Neural cell (in vitro differentiated cells): ENCODE results near the gene PAGE5. TPM values are rescaled to one million over a fixed set of nuclear protein-coding genes. Genes with fewer than 3 reads are reported as not detected.

ENCODE experiments used
- H2AFZ ChIP-seq: fragments of 200-600, 300-800 bp; sonication (generic), shearing (Covaris generic); 2 replicates; pipeline ENCODE4 v1.6.0; 2014; ENCODE audit warnings: low read depth, mild to moderate bottlenecking, antibody characterized with exemption, low read length, moderate library complexity
- H3F3A ChIP-seq: fragments of 200-600 bp; shearing (Covaris generic); 2 replicates; pipeline ENCODE4 v1.6.1; 2016; ENCODE audit warnings: mild to moderate bottlenecking, moderate library complexity, mixed read lengths, antibody characterized with exemption, low read length; ENCODE audit not compliant: insufficient read depth, poor library complexity, severe bottlenecking
- H3K27ac ChIP-seq: fragments of 200-600, 300-800 bp; sonication (generic), shearing (Covaris generic); 2 replicates; pipeline ENCODE4 v1.5.1; 2014; ENCODE audit warnings: mild to moderate bottlenecking, low read length, moderate library complexity
- H3K27me3 ChIP-seq: fragments of 300-800, 200-600 bp; sonication (generic), shearing (Covaris generic); 2 replicates; pipeline ENCODE4 v1.6.0; 2014; ENCODE audit warnings: mild to moderate bottlenecking, low read depth, low read length, moderate library complexity; ENCODE audit not compliant: insufficient read depth
- H3K36me3 ChIP-seq: fragments of 300-800, 200-600 bp; sonication (generic), shearing (Covaris generic); 2 replicates; pipeline ENCODE4 v1.5.1; 2014; ENCODE audit warnings: mild to moderate bottlenecking, antibody characterized with exemption, low read length, moderate library complexity; ENCODE audit not compliant: insufficient read depth
- H3K4me2 ChIP-seq: fragments of 300-800, 200-600 bp; sonication (generic), shearing (Covaris generic); 2 replicates; pipeline ENCODE4 v1.6.0; 2014; ENCODE audit warnings: mild to moderate bottlenecking, low read length
- H3K4me3 ChIP-seq: fragments of 300-800, 200-600 bp; sonication (generic), shearing (Covaris generic); 2 replicates; pipeline ENCODE4 v1.5.1; 2014; ENCODE audit warnings: mild to moderate bottlenecking, low read length, moderate library complexity
- H3K79me2 ChIP-seq: fragments of 200-600 bp; shearing (Covaris generic); replicated peaks from 2 replicates; pipeline ENCODE4 v1.6.0; 2014; ENCODE audit warnings: mild to moderate bottlenecking, low read length, moderate library complexity; ENCODE audit not compliant: insufficient read depth
- H3K9ac ChIP-seq: fragments of 300-800, 200-600 bp; sonication (generic), shearing (Covaris generic); 2 replicates; pipeline ENCODE4 v1.6.1; 2016; ENCODE audit warnings: mild to moderate bottlenecking, low read length, mixed read lengths
- H3K9me2 ChIP-seq: fragments of 200-600 bp; shearing (Covaris generic); 2 replicates; pipeline ENCODE4 v1.6.1; 2016; ENCODE audit warnings: mild to moderate bottlenecking, low read length, mixed read lengths; ENCODE audit not compliant: insufficient read depth
- H3K9me3 ChIP-seq: fragments of 200-600, 300-800 bp; sonication (generic), shearing (Covaris generic); 2 replicates; pipeline ENCODE4 v1.6.1; 2016; ENCODE audit warnings: mild to moderate bottlenecking, mixed run types, low read length, moderate library complexity, mixed read lengths
- H4K20me1 ChIP-seq: fragments of 200-600 bp; shearing (Covaris generic); 2 replicates; pipeline ENCODE4 v1.6.1; 2016; ENCODE audit warnings: mild to moderate bottlenecking, mixed run types; ENCODE audit not compliant: insufficient read depth
- CTCF ChIP-seq: fragments of 450-650 bp; IDR thresholded peaks from 2 replicates; pipeline ENCODE4 v1.5.1; 2014; ENCODE audit warnings: antibody characterized with exemption, mild to moderate bottlenecking, moderate library complexity; ENCODE audit not compliant: poor library complexity, severe bottlenecking
- EP300 ChIP-seq: fragments of 450-650 bp; conservative IDR thresholded peaks from 2 replicates; pipeline ENCODE4 v1.6.1; 2014; ENCODE audit warnings: antibody characterized with exemption, mild to moderate bottlenecking, moderate library complexity; ENCODE audit not compliant: poor library complexity, severe bottlenecking
- EZH2 ChIP-seq: fragments of 200-600, 300-800 bp; shearing (Covaris generic), sonication (generic); IDR thresholded peaks from 2 replicates; pipeline ENCODE4 v1.6.1; 2014; ENCODE audit warnings: antibody characterized with exemption, low read length, borderline replicate concordance, mild to moderate bottlenecking; ENCODE audit not compliant: insufficient read depth, poor library complexity, severe bottlenecking
- MXI1 ChIP-seq: fragments of 450-650 bp; conservative IDR thresholded peaks from 2 replicates; pipeline ENCODE4 v1.6.1; 2014; ENCODE audit warnings: antibody characterized with exemption, mild to moderate bottlenecking; ENCODE audit not compliant: poor library complexity, severe bottlenecking
- POLR2AphosphoS5 ChIP-seq: IDR thresholded peaks from 2 replicates; pipeline ENCODE4 v1.6.1; 2012
- RAD21 ChIP-seq: fragments of 450-650 bp; conservative IDR thresholded peaks from 2 replicates; pipeline ENCODE4 v1.6.1; 2014; ENCODE audit warnings: antibody characterized with exemption, mild to moderate bottlenecking, moderate library complexity
- REST ChIP-seq: IDR thresholded peaks from 2 replicates; pipeline ENCODE4 v1.6.1; 2012; ENCODE audit warnings: borderline replicate concordance
- SMC3 ChIP-seq: fragments of 450-650 bp; conservative IDR thresholded peaks from 2 replicates; pipeline ENCODE4 v1.6.1; 2014; ENCODE audit warnings: antibody characterized with exemption, mild to moderate bottlenecking, moderate library complexity; ENCODE audit not compliant: poor library complexity
- TAF1 ChIP-seq: IDR thresholded peaks from 2 replicates; pipeline ENCODE4 v1.6.1; 2012; ENCODE audit warnings: low read depth
- polyA plus RNA-seq: library from polyadenylated mRNA; depleted of rRNA; stranded (reverse); fragments of >200 nt; gene quantifications from 2 replicates; pipeline ENCODE4 v1.2.3, GENCODE V29; 2014

Gene PAGE5
- polyA plus RNA-seq, 1 donor from 2014 or later: not detected

- Histone ChIP-seq H3K36me3 (no peaks in the 10 kb centered on the region), H3K27ac (no peak within 1 kb of the TSS), H3K9me3 (no peaks in the 10 kb centered on the region), H3K4me2 (no peak within 1 kb of the TSS), H3F3A (no peaks in the 10 kb centered on the region), H4K20me1 (no peaks in the 10 kb centered on the region), H2AFZ (no peak within 1 kb of the TSS), H3K79me2 (no peaks in the 10 kb centered on the region), H3K27me3 (no peaks in the 10 kb centered on the region), H3K9ac (no peak within 1 kb of the TSS), H3K9me2 (no peaks in the 10 kb centered on the region), H3K4me3 (no peak within 1 kb of the TSS)
- no peak for TF ChIP-seq POLR2AphosphoS5
- no peak for TF ChIP-seq EP300
- no peak for TF ChIP-seq TAF1
- no peak for TF ChIP-seq RAD21
- no peak for TF ChIP-seq SMC3
- TF ChIP-seq CTCF: no peak
- no peak for TF ChIP-seq REST
- TF ChIP-seq EZH2: no peak
- TF ChIP-seq MXI1: no peak
Observed at GRCh38 chrX:55264816-55265215, 44.7 kb downstream of the PAGE5 start, which contains the start of gene PAGE3. Gene PAGE3 (minus strand): TSS chrX:55264916. CDS start chrX:55263903, 1,013 bp downstream.

Other genes with a start within 250 kb of the PAGE5 start
- gene PFKFB1, start 226.2 kb upstream of the PAGE5 start, polyA plus RNA-seq: 0.51 and 0.52 TPM in 2 replicates
- 3.0 and 3.1 TPM in 2 replicates for gene APEX2, start 220.0 kb upstream of the PAGE5 start, polyA plus RNA-seq
- gene ALAS2, start 189.4 kb upstream of the PAGE5 start, polyA plus RNA-seq: not detected in 2 replicates
- not detected in 2 replicates for gene PAGE2B, start 145.3 kb upstream of the PAGE5 start, polyA plus RNA-seq
- gene PAGE2, start 131.3 kb upstream of the PAGE5 start, polyA plus RNA-seq: not detected in 2 replicates
- gene PAGE3, start 44.6 kb downstream of the PAGE5 start, polyA plus RNA-seq: not detected in 2 replicates
- 240 and 262 TPM in 2 replicates for gene MAGEH1, start 231.8 kb downstream of the PAGE5 start, polyA plus RNA-seq